GM23338 (cell line): Measurements from ENCODE around the gene RPA1.

ENCODE experiments used
- CTCF ChIP-seq, 2 experiments: fragments of 200-600 bp in 1 of 2; sonication (generic) in 1 of 2; conservative IDR thresholded peaks; 2 replicates each; pipeline versions ENCODE4 v1.5.1 to v1.6.1; 2016 to 2017; ENCODE audit warnings: antibody characterized with exemption in 2 of 2, low read depth in 2 of 2, mild to moderate bottlenecking in 2 of 2, moderate library complexity in 1 of 2
- EZH2 ChIP-seq: fragments of 200-600 bp; sonication (generic); IDR thresholded peaks from one replicate; pipeline ENCODE4 v1.8.0; 2017; ENCODE audit warnings: antibody characterized with exemption, mild to moderate bottlenecking, low read depth; ENCODE audit not compliant: unreplicated experiment

DNA sequence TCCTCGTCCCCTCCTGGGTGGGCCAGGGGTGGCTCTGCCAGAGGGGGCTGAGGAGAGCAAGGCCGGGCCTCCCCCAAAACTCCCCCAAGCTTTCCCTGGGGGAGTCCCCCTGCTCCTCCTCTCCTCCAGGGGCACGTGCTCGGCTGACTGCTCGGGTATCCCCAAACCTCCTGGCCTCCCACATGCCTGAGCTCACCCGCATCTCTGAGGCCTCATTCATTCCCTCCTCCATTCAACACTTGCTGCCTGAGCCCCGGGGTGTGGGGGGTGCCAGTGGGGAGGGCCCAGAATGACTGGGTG, 112.2 kb downstream of the RPA1 start:
- TF ChIP-seq EZH2: no peak
- no peak for TF ChIP-seq CTCF (conservative IDR thresholded peaks at IDR 0.05; ENCODE audit: low read depth in 2 of 2)
